ENCODE measurements around the gene KLHL22. TPM values are rescaled to one million over a fixed set of nuclear protein-coding genes. Genes with fewer than 3 reads are reported as not detected.

KLHL22 gene
- total and polyA plus RNA-seq, 2 of the 13 experiments (the other 11 are each of a cell fraction or from before 2014, with no cell fraction given) = 10.9 to 14.8 TPM

DNA sequence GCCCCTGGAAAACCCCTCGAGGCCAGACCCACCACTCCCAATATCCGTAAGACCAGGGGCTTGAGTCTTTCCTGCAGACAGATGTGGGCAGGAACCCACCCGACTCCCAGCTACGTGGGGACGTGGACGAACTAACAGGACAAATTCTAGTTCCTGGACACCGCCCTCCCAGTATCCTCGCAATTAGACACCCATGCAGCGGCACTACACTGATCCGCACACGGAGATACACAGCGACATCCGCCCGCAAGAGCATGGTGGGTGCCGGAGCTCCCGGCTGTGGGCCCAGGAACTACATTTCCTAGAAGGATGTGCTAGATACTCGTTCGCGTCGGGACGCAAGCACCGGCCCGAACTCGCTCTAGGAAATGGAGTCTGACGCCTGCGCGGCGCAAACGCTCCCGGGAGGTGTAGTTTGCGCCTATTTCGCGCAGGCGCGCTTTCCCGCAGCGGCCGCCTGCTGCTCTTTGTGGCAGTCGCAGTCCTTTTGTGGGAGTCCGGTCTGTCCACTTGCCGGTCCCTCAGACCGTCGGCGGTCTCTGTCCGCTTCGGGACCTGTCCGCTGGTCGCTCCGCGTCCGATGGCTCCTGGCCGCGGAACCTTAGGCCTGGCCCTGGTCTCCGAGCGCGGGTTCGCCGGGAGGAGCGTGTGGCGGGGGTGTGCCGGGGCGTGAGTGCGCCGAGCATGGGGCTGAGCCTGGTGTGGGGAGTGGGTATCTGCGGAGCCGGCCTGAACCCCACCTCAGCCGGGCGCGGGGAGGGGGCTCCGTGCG is 101.7 kb downstream of the KLHL22 start, which contains the start of gene ZNF74 (continued):
- TF ChIP-seq SKI (IDR thresholded peaks at IDR 0.05; ENCODE audit: partially characterized antibody) (no peak), ZNF609 (CRISPR knock-in tag; IDR thresholded peaks at IDR 0.05; ENCODE audit: borderline replicate concordance) (no peak), THAP7 (CRISPR knock-in tag; IDR thresholded peaks at IDR 0.05) (no peak), FOXK2 (IDR thresholded peaks at IDR 0.05) (no peak), ZNF282 (IDR thresholded peaks at IDR 0.05; ENCODE audit: partially characterized antibody) (no peak), CBX5 (CRISPR knock-in tag; IDR thresholded peaks at IDR 0.05; ENCODE audit: borderline replicate concordance) (no peak; the same call in 1 of the 2 replicates), MLXIP (CRISPR knock-in tag; IDR thresholded peaks at IDR 0.05; ENCODE audit: borderline replicate concordance) (no peak), ZNF644 (CRISPR knock-in tag; IDR thresholded peaks at IDR 0.05; ENCODE audit: low read depth) (no peak), RFX5 (IDR thresholded peaks at IDR 0.05; ENCODE audit: low read depth, low read length) (no peak), HOXA5 (CRISPR knock-in tag; IDR thresholded peaks at IDR 0.05) (peak; percentile 27; the same call in 1 of the 2 replicates), MAFG (CRISPR knock-in tag; IDR thresholded peaks at IDR 0.05) (no peak), RARG (CRISPR knock-in tag; IDR thresholded peaks at IDR 0.05; ENCODE audit: low read depth) (no peak), SSRP1 (CRISPR knock-in tag; IDR thresholded peaks at IDR 0.05) (no peak)
- TF ChIP-seq, protein P1, sequence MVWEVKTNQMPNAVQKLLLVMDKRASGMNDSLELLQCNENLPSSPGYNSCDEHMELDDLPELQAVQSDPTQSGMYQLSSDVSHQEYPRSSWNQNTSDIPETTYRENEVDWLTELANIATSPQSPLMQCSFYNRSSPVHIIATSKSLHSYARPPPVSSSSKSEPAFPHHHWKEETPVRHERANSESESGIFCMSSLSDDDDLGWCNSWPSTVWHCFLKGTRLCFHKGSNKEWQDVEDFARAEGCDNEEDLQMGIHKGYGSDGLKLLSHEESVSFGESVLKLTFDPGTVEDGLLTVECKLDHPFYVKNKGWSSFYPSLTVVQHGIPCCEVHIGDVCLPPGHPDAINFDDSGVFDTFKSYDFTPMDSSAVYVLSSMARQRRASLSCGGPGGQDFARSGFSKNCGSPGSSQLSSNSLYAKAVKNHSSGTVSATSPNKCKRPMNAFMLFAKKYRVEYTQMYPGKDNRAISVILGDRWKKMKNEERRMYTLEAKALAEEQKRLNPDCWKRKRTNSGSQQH (CRISPR knock-in tag; IDR thresholded peaks at IDR 0.05; ENCODE audit: low read depth) = no peak

Measured in HepG2 (cell line).